ENCODE measurements around the gene ATXN7L3.

DNA sequence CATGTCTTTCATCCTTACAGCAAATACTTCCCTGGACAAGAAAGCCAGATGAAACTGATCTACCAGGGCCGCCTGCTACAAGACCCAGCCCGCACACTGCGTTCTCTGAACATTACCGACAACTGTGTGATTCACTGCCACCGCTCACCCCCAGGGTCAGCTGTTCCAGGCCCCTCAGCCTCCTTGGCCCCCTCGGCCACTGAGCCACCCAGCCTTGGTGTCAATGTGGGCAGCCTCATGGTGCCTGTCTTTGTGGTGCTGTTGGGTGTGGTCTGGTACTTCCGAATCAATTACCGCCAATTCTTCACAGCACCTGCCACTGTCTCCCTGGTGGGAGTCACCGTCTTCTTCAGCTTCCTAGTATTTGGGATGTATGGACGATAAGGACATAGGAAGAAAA, 9.2 kb downstream of the ATXN7L3 start:
- TF ChIP-seq, protein P1, sequence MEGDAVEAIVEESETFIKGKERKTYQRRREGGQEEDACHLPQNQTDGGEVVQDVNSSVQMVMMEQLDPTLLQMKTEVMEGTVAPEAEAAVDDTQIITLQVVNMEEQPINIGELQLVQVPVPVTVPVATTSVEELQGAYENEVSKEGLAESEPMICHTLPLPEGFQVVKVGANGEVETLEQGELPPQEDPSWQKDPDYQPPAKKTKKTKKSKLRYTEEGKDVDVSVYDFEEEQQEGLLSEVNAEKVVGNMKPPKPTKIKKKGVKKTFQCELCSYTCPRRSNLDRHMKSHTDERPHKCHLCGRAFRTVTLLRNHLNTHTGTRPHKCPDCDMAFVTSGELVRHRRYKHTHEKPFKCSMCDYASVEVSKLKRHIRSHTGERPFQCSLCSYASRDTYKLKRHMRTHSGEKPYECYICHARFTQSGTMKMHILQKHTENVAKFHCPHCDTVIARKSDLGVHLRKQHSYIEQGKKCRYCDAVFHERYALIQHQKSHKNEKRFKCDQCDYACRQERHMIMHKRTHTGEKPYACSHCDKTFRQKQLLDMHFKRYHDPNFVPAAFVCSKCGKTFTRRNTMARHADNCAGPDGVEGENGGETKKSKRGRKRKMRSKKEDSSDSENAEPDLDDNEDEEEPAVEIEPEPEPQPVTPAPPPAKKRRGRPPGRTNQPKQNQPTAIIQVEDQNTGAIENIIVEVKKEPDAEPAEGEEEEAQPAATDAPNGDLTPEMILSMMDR (IDR thresholded peaks at IDR 0.05; ENCODE audit: low read length) = no peak
- TF ChIP-seq EZH2 (optimal IDR thresholded peaks at IDR 0.05; ENCODE audit: low read depth, low read length) (no peak), EZH2phosphoT487 (IDR thresholded peaks at IDR 0.05; ENCODE audit: low read length) (no peak)

Data from MM.1S (cell line).